H9 (cell line): Measurements from ENCODE around the gene TIMM50. TPM values are rescaled to one million over a fixed set of nuclear protein-coding genes. Genes with fewer than 3 reads are reported as not detected.

Source experiments
- DNase-seq: peaks from one replicate; pipeline ENCODE4 v3.0.0-alpha.2; 2017
- H2AFZ ChIP-seq: one replicate; pipeline ENCODE4 v1.6.1; 2013; ENCODE audit warnings: mild to moderate bottlenecking, low read length, control low read depth, moderate library complexity
- H2AK5ac ChIP-seq: 2 replicates; pipeline ENCODE4 v1.6.1; 2013; ENCODE audit warnings: low read length, control low read depth, mixed read lengths; ENCODE audit not compliant: insufficient read length
- H2BK120ac ChIP-seq: one replicate; pipeline ENCODE4 v1.6.1; 2013; ENCODE audit warnings: low read depth, mild to moderate bottlenecking, low read length, control low read depth, inconsistent platforms; ENCODE audit not compliant: poor library complexity, severe bottlenecking
- H2BK12ac ChIP-seq: 2 replicates; pipeline ENCODE4 v1.6.1; 2013; ENCODE audit warnings: low read length, control low read depth, mixed read lengths, low read depth; ENCODE audit not compliant: insufficient read length
- H2BK15ac ChIP-seq: 2 replicates; pipeline ENCODE4 v1.6.1; 2013; ENCODE audit warnings: low read depth, low read length, control low read depth
- H2BK20ac ChIP-seq: one replicate; pipeline ENCODE4 v1.6.1; 2013; ENCODE audit warnings: low read depth, mild to moderate bottlenecking, low read length, control low read depth, inconsistent platforms; ENCODE audit not compliant: poor library complexity, severe bottlenecking
- H2BK5ac ChIP-seq: 2 replicates; pipeline ENCODE4 v1.6.1; 2013; ENCODE audit warnings: low read length, control low read depth, mixed read lengths; ENCODE audit not compliant: insufficient read length
- H3K14ac ChIP-seq: 2 replicates; pipeline ENCODE4 v1.6.1; 2013; ENCODE audit warnings: low read length, control low read depth; ENCODE audit not compliant: insufficient read depth
- H3K18ac ChIP-seq: 2 replicates; pipeline ENCODE4 v1.6.1; 2013; ENCODE audit warnings: low read depth, mild to moderate bottlenecking, mixed read lengths, low read length, control low read depth; ENCODE audit not compliant: insufficient read length
- H3K23ac ChIP-seq: 2 replicates; pipeline ENCODE4 v1.6.1; 2013; ENCODE audit warnings: low read length, control low read depth, mixed read lengths, low read depth; ENCODE audit not compliant: insufficient read length
- H3K23me2 ChIP-seq: 2 replicates; pipeline ENCODE4 v1.6.1; 2013; ENCODE audit warnings: low read depth, mild to moderate bottlenecking, mixed read lengths, low read length, control low read depth; ENCODE audit not compliant: insufficient read length, poor library complexity, severe bottlenecking
- H3K27ac ChIP-seq: 2 replicates; pipeline ENCODE4 v1.5.1; 2013; ENCODE audit warnings: low read length, control low read depth, mixed read lengths, low read depth; ENCODE audit not compliant: insufficient read length
- H3K27me3 ChIP-seq: 2 replicates; pipeline ENCODE4 v1.6.1; 2013; ENCODE audit warnings: low read length, control low read depth, inconsistent platforms; ENCODE audit not compliant: insufficient read depth
- H3K4ac ChIP-seq: 2 replicates; pipeline ENCODE4 v1.6.1; 2013; ENCODE audit warnings: low read depth, mild to moderate bottlenecking, control low read depth, inconsistent platforms, low read length, moderate library complexity
- H3K4me1 ChIP-seq: 2 replicates; pipeline ENCODE4 v1.6.1; 2013; ENCODE audit warnings: low read length, control low read depth, inconsistent platforms; ENCODE audit not compliant: insufficient read depth
- H3K4me2 ChIP-seq: 2 replicates; pipeline ENCODE4 v1.6.1; 2013; ENCODE audit warnings: low read length, control low read depth, mixed read lengths; ENCODE audit not compliant: insufficient read length, insufficient read depth
- H3K56ac ChIP-seq: 2 replicates; pipeline ENCODE4 v1.6.1; 2013; ENCODE audit warnings: low read depth, mild to moderate bottlenecking, mixed read lengths, low read length, control low read depth; ENCODE audit not compliant: insufficient read length
- H3K79me1 ChIP-seq: 2 replicates; pipeline ENCODE4 v1.6.1; 2013; ENCODE audit warnings: low read depth, mild to moderate bottlenecking, moderate library complexity, low read length, control low read depth, inconsistent platforms; ENCODE audit not compliant: insufficient read depth, poor library complexity, severe bottlenecking
- H3K79me2 ChIP-seq: 2 replicates; pipeline ENCODE4 v1.6.1; 2013; ENCODE audit warnings: low read length, control low read depth, inconsistent platforms; ENCODE audit not compliant: insufficient read depth
- H3K9ac ChIP-seq: 2 replicates; pipeline ENCODE4 v1.6.1; 2013; ENCODE audit warnings: low read length, control low read depth, mixed read lengths; ENCODE audit not compliant: insufficient read length; ENCODE audit errors: extremely low read depth
- H3K9me3 ChIP-seq: one replicate; pipeline ENCODE4 v1.6.1; 2013; ENCODE audit warnings: low read depth, low read length, inconsistent platforms; ENCODE audit not compliant: control insufficient read depth
- H3T11ph ChIP-seq: one replicate; pipeline ENCODE4 v1.6.1; 2013; ENCODE audit warnings: mild to moderate bottlenecking, low read length, control low read depth, inconsistent platforms
- H4K20me1 ChIP-seq: one replicate; pipeline ENCODE4 v1.6.1; 2013; ENCODE audit not compliant: control insufficient read depth, insufficient read length, insufficient read depth
- H4K5ac ChIP-seq: 2 replicates; pipeline ENCODE4 v1.6.1; 2013; ENCODE audit warnings: low read depth, mild to moderate bottlenecking, mixed read lengths, low read length, control low read depth; ENCODE audit not compliant: insufficient read length
- H4K8ac ChIP-seq: replicated peaks from 2 replicates; pipeline ENCODE4 v1.6.1; 2013; ENCODE audit warnings: low read length, control low read depth, mixed read lengths, low read depth; ENCODE audit not compliant: insufficient read length
- H4K91ac ChIP-seq: 2 replicates; pipeline ENCODE4 v1.6.1; 2013; ENCODE audit warnings: low read depth, mild to moderate bottlenecking, moderate library complexity, mixed read lengths, low read length, control low read depth; ENCODE audit not compliant: insufficient read length
- H3K27ac Mint-ChIP-seq, 3 experiments: 2 replicates in 2 of 3; 3 replicates in 1 of 3; pipeline ENCODE4 v1.8.0; 2020 to 2021; ENCODE audit warnings: mixed read lengths in 3 of 3, mild to moderate bottlenecking in 1 of 3, moderate library complexity in 1 of 3
- H3K27me3 Mint-ChIP-seq: 2 replicates; pipeline ENCODE4 v1.8.0; 2021; ENCODE audit warnings: low read depth, mild to moderate bottlenecking, moderate library complexity, mixed read lengths
- H3K36me3 Mint-ChIP-seq, 3 experiments: 2 replicates in 2 of 3; 3 replicates in 1 of 3; pipeline ENCODE4 v1.8.0; 2020 to 2021; ENCODE audit warnings: low read depth in 3 of 3, mixed read lengths in 3 of 3; ENCODE audit not compliant: insufficient read depth in 1 of 3
- H3K4me1 Mint-ChIP-seq, 2 experiments: 2 replicates each; pipeline ENCODE4 v1.8.0; 2020; ENCODE audit warnings: mixed read lengths in 2 of 2
- H3K4me3 Mint-ChIP-seq, 2 experiments: 2 replicates in 1 of 2; 3 replicates in 1 of 2; pipeline ENCODE4 v1.8.0; 2020 to 2021; ENCODE audit warnings: mild to moderate bottlenecking in 2 of 2, mixed read lengths in 2 of 2, moderate library complexity in 1 of 2
- H3K9me3 Mint-ChIP-seq, 2 experiments: 2 replicates in 1 of 2; 3 replicates in 1 of 2; pipeline ENCODE4 v1.8.0; 2020; ENCODE audit warnings: mild to moderate bottlenecking in 2 of 2, mixed read lengths in 2 of 2, moderate library complexity in 1 of 2
- CTCF ChIP-seq: fragments of 200-600 bp; sonication (generic); conservative IDR thresholded peaks from 3 replicates; pipeline ENCODE4 v1.8.0; 2021; ENCODE audit warnings: antibody characterized with exemption, mild to moderate bottlenecking
- WGBS: extraction: QIAGEN DNeasy Blood & Tissue Kit; methylation state at CpG from one replicate; pipeline ENCODE4 v1.1.7; 2013; ENCODE audit warnings: missing lambda C conversion rate, low lambda C conversion rate, mixed read lengths; ENCODE audit not compliant: insufficient read length; ENCODE audit errors: extremely low coverage; 5-methylcytosine and 5-hydroxymethylcytosine counted together
- total RNA-seq: library from RNA; stranded (reverse); gene quantifications from 2 replicates; pipeline ENCODE4 v1.2.1, GENCODE V29; 2021

TIMM50 gene
- total RNA-seq, 1 experiment from 2014 or later, result 128 TPM

- H3K23ac ChIP-seq, result no peak overlapping the region
- WGBS, result no CpG with 5 or more reads among the region's 10 CpGs
Measured at GRCh38 chr19:39489756-39490155, 9.1 kb downstream of the TIMM50 start.

More at GRCh38 chr19:39489756-39490155, 9.1 kb downstream of the TIMM50 start:
- H3K4ac ChIP-seq, result no peak overlapping the region
- no peak overlapping the region for H2AK5ac ChIP-seq
- H3K23me2 ChIP-seq, result no peaks in the 10 kb centered on the region
- Mint-ChIP-seq H3K36me3 (peaks cover 36 to 66% (median 47%) of the 10 kb centered on the region in 3 experiments), H3K27me3 (no peaks in the 10 kb centered on the region; the same call in 1 of the 2 replicates), H3K27ac (peak overlapping the region in 2 of 3 experiments; percentile 23 to 24; a peak in 2 of 7 replicates), H3K9me3 (no peaks in the 10 kb centered on the region), H3K4me1 (peaks cover 3 to 8% of the 10 kb centered on the region in 2 experiments; a peak in 3 of 4 replicates), H3K4me3 (peak overlapping the region in 1 of 2 experiments; percentile 10; a peak in 1 of 5 replicates)
- H3K9me3 ChIP-seq, result no peaks in the 10 kb centered on the region
- H3T11ph ChIP-seq, result no peak overlapping the region
- H2BK20ac ChIP-seq, result no peak overlapping the region
- H2BK120ac ChIP-seq, result no peak overlapping the region
- H2BK15ac ChIP-seq, result no peak overlapping the region
- no peaks in the 10 kb centered on the region for H3K27me3 ChIP-seq
- H2BK12ac ChIP-seq, result no peak overlapping the region
- no peak overlapping the region for H3K9ac ChIP-seq
- H2AFZ ChIP-seq, result no peak overlapping the region
- H4K20me1 ChIP-seq, result no peaks in the 10 kb centered on the region
- H4K8ac ChIP-seq, result no peak overlapping the region
- H3K27ac ChIP-seq, result no peak overlapping the region
- H3K79me2 ChIP-seq, result no peaks in the 10 kb centered on the region
- no peak for DNase-seq
- H3K14ac ChIP-seq, result no peak overlapping the region
- no peak overlapping the region for H3K4me2 ChIP-seq
- H3K79me1 ChIP-seq, result no peaks in the 10 kb centered on the region
- H3K4me1 ChIP-seq, result no peaks in the 10 kb centered on the region
- no peak overlapping the region for H3K56ac ChIP-seq
- H2BK5ac ChIP-seq, result no peak overlapping the region
- no peak overlapping the region for H4K5ac ChIP-seq
- no peak overlapping the region for H3K18ac ChIP-seq
- H4K91ac ChIP-seq, result no peak overlapping the region
- TF ChIP-seq CTCF, result no peak
